Esophagus (tissue), 2 donors: ENCODE measurements around the gene NKX2-8. TPM values are rescaled to one million over a fixed set of nuclear protein-coding genes. Genes with fewer than 3 reads are reported as not detected.

Source experiments
- H3K27ac ChIP-seq, 2 donors: one replicate each; pipeline ENCODE4 v1.5.1; 2013; ENCODE audit warnings: low read depth in 2 of 2, mild to moderate bottlenecking in 2 of 2, inconsistent platforms in 1 of 2, low read length in 1 of 2, moderate library complexity in 1 of 2
- H3K27me3 ChIP-seq, 2 donors: one replicate each; pipeline ENCODE4 v1.6.1; 2013; ENCODE audit warnings: low read length in 2 of 2, control low read depth in 1 of 2, mild to moderate bottlenecking in 1 of 2; ENCODE audit not compliant: insufficient read depth in 2 of 2, control insufficient read depth in 1 of 2
- H3K36me3 ChIP-seq, 2 donors: one replicate each; pipeline ENCODE4 v1.6.1; 2013; ENCODE audit warnings: low read length in 1 of 2; ENCODE audit not compliant: control insufficient read depth in 2 of 2, insufficient read depth in 2 of 2
- H3K4me1 ChIP-seq, 2 donors: one replicate each; pipeline ENCODE4 v1.6.1; 2013; ENCODE audit warnings: low read length in 1 of 2; ENCODE audit not compliant: control insufficient read depth in 2 of 2, insufficient read depth in 2 of 2
- H3K4me3 ChIP-seq, 2 donors: one replicate each; pipeline ENCODE4 v1.5.1; 2013; ENCODE audit warnings: low read length in 2 of 2, mild to moderate bottlenecking in 2 of 2, low read depth in 1 of 2, moderate library complexity in 1 of 2
- H3K9me3 ChIP-seq, 2 donors: one replicate each; pipeline ENCODE4 v1.6.1; 2013; ENCODE audit warnings: mild to moderate bottlenecking in 2 of 2, low read depth in 1 of 2, low read length in 1 of 2, moderate library complexity in 1 of 2; ENCODE audit not compliant: control insufficient read depth in 2 of 2, insufficient read depth in 1 of 2
- WGBS, 2 donors: extraction: QIAGEN DNeasy Blood & Tissue Kit; methylation state at CpG; one replicate each; pipeline ENCODE4 v1.1.7; 2013; 5-methylcytosine and 5-hydroxymethylcytosine counted together
- polyA plus RNA-seq, 2 donors: library from polyadenylated mRNA; stranded (reverse); fragments of 200-250 nt; gene quantifications; one replicate each; pipeline ENCODE4 v1.2.3, GENCODE V29; 2013
- donor health status: healthy with polysubstance abuse.
- donor health status: Bipolar disorder and iron deficiency.

Gene NKX2-8
- polyA plus RNA-seq, 2 donors, result 1.6 to 2.0 TPM

GRCh38 chr14:36580856-36581831 lies 1.3 kb downstream of the NKX2-8 start:
- Histone ChIP-seq H3K4me3 (peak overlapping the region; percentile 59 to 69), H3K4me1 (peaks cover 3 to 9% of the 10 kb centered on the region in 2 donors), H3K27ac (peak overlapping the region; percentile 7 to 16), H3K36me3 (no peaks in the 10 kb centered on the region), H3K9me3 (no peaks in the 10 kb centered on the region), H3K27me3 (peaks cover 0 to 8% of the 10 kb centered on the region in 2 donors)
- WGBS, 2 donors, result 2% methylated on average over 91 to 103 of the region's 103 CpGs

GRCh38 chr14:36580141-36580855 lies 2.1 kb downstream of the NKX2-8 start:
- H3K27me3 ChIP-seq, result peaks cover 0 to 8% of the 10 kb centered on the region in 2 donors
- peaks cover 3 to 9% of the 10 kb centered on the region in 2 donors for H3K4me1 ChIP-seq
- H3K27ac ChIP-seq, result no peak overlapping the region
- peak overlapping the region; percentile 59 to 69 for H3K4me3 ChIP-seq
- WGBS, 2 donors, result 28 to 43% methylated on average over 51 of the region's 51 CpGs
- H3K36me3 ChIP-seq, result no peaks in the 10 kb centered on the region
- H3K9me3 ChIP-seq, result no peaks in the 10 kb centered on the region

- 30 to 48% methylated on average over 22 of the region's 22 CpGs for WGBS, 2 donors
- Histone ChIP-seq H3K27ac (no peak overlapping the region), H3K36me3 (no peaks in the 10 kb centered on the region), H3K27me3 (peaks cover 0 to 8% of the 10 kb centered on the region in 2 donors), H3K4me1 (peaks cover 3 to 9% of the 10 kb centered on the region in 2 donors), H3K4me3 (no peak overlapping the region), H3K9me3 (no peaks in the 10 kb centered on the region)
Observed at GRCh38 chr14:36579573-36580140, 2.8 kb downstream of the NKX2-8 start.

- no peaks in the 10 kb centered on the region for H3K9me3 ChIP-seq
- H3K4me1 ChIP-seq, result peaks cover 3 to 9% of the 10 kb centered on the region in 2 donors
- H3K36me3 ChIP-seq, result no peaks in the 10 kb centered on the region
- H3K27me3 ChIP-seq, result peaks cover 0 to 8% of the 10 kb centered on the region in 2 donors
- H3K4me3 ChIP-seq, result no peak overlapping the region
- no peak overlapping the region for H3K27ac ChIP-seq
- WGBS, 2 donors, result 43 to 59% methylated on average over 4 of the region's 4 CpGs
Observed at GRCh38 chr14:36579001-36579555, 3.3 kb downstream of the NKX2-8 start.

GRCh38 chr14:36570065-36570464 lies 12.3 kb downstream of the NKX2-8 start:
- Histone ChIP-seq H3K36me3 (no peaks in the 10 kb centered on the region), H3K4me3 (no peak overlapping the region), H3K9me3 (no peaks in the 10 kb centered on the region), H3K27me3 (no peaks in the 10 kb centered on the region), H3K27ac (no peak overlapping the region), H3K4me1 (no peaks in the 10 kb centered on the region)
- 37 to 41% methylated on average over 2 of the region's 2 CpGs for whole genome bisulfite sequencing, 2 donors

- H3K9me3 ChIP-seq, result no peaks in the 10 kb centered on the region
- H3K4me3 ChIP-seq, result no peak overlapping the region
- no peaks in the 10 kb centered on the region for H3K27me3 ChIP-seq
- no peaks in the 10 kb centered on the region for H3K4me1 ChIP-seq
- H3K27ac ChIP-seq, result no peak overlapping the region
- no peaks in the 10 kb centered on the region for H3K36me3 ChIP-seq
- 62 to 67% methylated on average over 9 of the region's 9 CpGs for WGBS, 2 donors
Observed at GRCh38 chr14:36556811-36557433, 25.5 kb downstream of the NKX2-8 start.

GRCh38 chr14:36555998-36556743 lies 26.2 kb downstream of the NKX2-8 start:
- Histone ChIP-seq H3K27me3 (no peaks in the 10 kb centered on the region), H3K36me3 (no peaks in the 10 kb centered on the region), H3K4me1 (no peaks in the 10 kb centered on the region), H3K4me3 (no peak overlapping the region), H3K9me3 (no peaks in the 10 kb centered on the region), H3K27ac (no peak overlapping the region)
- 74 to 81% methylated on average over 6 of the region's 6 CpGs for WGBS, 2 donors

DNA sequence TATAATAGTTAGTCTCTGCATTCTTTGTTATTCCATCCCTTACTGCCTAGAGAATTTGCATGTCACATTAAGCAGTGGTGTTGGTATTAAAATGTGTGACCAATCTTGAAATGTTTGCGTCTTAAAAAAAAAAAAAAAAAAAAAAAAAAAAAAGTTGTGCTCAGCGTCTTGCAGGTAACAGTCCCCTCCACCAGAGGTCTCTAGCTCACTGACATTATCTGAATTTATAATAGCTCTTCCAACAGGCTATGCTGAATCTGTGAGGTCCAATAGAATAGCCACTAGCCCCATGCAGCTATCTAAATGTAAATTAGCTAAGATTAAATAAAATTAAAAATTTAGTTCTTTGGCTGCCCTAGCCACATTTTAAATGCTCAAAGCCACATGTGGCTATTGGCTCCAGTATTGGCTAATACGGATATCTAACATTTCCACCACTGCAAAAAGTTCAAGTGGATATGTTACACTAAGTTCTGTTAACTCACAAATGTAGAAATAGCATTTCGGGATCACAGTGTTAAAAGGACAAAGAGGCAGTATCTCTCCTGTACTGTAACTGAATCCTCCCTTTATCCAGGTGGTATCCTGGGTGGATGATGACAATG lies 28.7 kb downstream of the NKX2-8 start:
- WGBS, 2 donors, result 35 to 40% methylated on average over 4 of the region's 4 CpGs
- no peaks in the 10 kb centered on the region for H3K36me3 ChIP-seq
- no peaks in the 10 kb centered on the region for H3K9me3 ChIP-seq
- peaks cover 0 to 2% of the 10 kb centered on the region in 2 donors for H3K27me3 ChIP-seq
- no peak overlapping the region for H3K4me3 ChIP-seq
- H3K27ac ChIP-seq, result no peak overlapping the region
- no peaks in the 10 kb centered on the region for H3K4me1 ChIP-seq
